Mononuclear cell (primary cell): Measurements from ENCODE around the gene MYL10. TPM values are rescaled to one million over a fixed set of nuclear protein-coding genes. Genes with fewer than 3 reads are reported as not detected.
"Not testable (repeated sequence)": the region's sequence is repeated elsewhere in the genome, so short reads cannot be mapped to it uniquely, and the experiment has no call there.

Experiments used
- H3K27me3 ChIP-seq: 2 replicates; pipeline ENCODE4 v1.6.0; 2011; ENCODE audit warnings: low read length, control low read depth; ENCODE audit not compliant: insufficient read depth
- H3K4me1 ChIP-seq: 2 replicates; pipeline ENCODE4 v1.5.1; 2011; ENCODE audit warnings: mild to moderate bottlenecking, low read length, control low read depth; ENCODE audit not compliant: insufficient read depth
- H3K4me3 ChIP-seq: 2 replicates; pipeline ENCODE4 v1.5.1; 2011; ENCODE audit warnings: mild to moderate bottlenecking, low read length, moderate library complexity
- H3K9me3 ChIP-seq: 2 replicates; pipeline ENCODE4 v1.5.1; 2011; ENCODE audit warnings: low read depth, mild to moderate bottlenecking, control low read depth, low read length
- total RNA-seq: library from RNA; depleted of rRNA; stranded (reverse); fragments of >200 nt; gene quantifications from one replicate; pipeline ENCODE4 v1.2.3, GENCODE V29; 2012

MYL10 gene
- total RNA-seq, 1 donor, result not detected

DNA sequence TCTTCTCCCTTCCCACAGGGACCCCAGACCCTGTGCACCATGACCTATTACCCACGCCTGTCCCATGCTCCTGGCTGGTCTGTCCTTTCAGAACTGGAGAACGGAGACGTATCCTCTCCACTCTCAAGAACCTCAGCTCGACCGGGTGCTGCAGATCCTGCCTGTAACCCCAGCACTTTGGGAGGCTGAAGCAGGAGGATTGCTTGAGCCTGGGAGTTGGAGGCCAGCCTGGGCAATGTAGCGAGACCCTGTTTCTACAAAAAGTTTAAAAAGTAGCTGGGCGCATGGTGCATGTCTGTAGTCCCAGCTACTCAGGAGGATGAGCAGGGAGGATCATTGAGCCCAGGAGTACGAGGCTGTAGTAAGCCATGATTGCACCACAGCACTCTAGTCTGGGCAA, 37.2 kb upstream of the MYL10 start:
- H3K27me3 ChIP-seq, result no peaks in the 10 kb centered on the region
- H3K4me1 ChIP-seq, result no peaks in the 10 kb centered on the region
- H3K4me3 ChIP-seq, result no peak overlapping the region
- no peaks in the 10 kb centered on the region for H3K9me3 ChIP-seq

GRCh38 chr7:101664893-101665471, 35.9 kb upstream of the MYL10 start:
- Histone ChIP-seq H3K4me1 (no peaks in the 10 kb centered on the region), H3K4me3 (no peak overlapping the region), H3K27me3 (no peaks in the 10 kb centered on the region), H3K9me3 (no peaks in the 10 kb centered on the region)

DNA sequence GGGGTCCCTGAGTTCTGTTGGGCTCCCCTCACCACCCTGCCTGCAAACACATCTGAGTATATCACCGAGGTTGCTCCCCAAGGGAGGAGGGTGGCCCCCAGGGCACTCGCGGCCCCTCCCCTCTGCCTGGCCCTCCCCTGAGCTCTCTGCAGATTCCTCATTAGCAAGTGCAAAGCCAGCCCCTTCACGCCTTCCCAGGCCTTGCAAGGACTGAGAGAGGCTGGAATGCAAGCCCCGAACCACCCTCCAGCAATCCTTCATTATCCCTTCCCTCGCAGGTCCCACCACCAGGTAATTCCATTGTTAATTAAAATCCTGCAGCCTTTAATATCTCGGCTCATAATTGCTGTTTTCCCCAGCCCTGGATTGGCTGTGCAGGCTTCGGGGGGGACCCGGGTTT, 35.3 kb upstream of the MYL10 start:
- no peaks in the 10 kb centered on the region for H3K9me3 ChIP-seq
- no peaks in the 10 kb centered on the region for H3K4me1 ChIP-seq
- no peaks in the 10 kb centered on the region for H3K27me3 ChIP-seq
- no peak overlapping the region for H3K4me3 ChIP-seq

- Histone ChIP-seq H3K9me3 (no peaks in the 10 kb centered on the region), H3K4me3 (no peak overlapping the region), H3K4me1 (no peaks in the 10 kb centered on the region), H3K27me3 (no peaks in the 10 kb centered on the region)
Observed at GRCh38 chr7:101663747-101664146, 34.7 kb upstream of the MYL10 start.

GRCh38 chr7:101662447-101662998, 33.4 kb upstream of the MYL10 start:
- Histone ChIP-seq H3K27me3 (no peaks in the 10 kb centered on the region), H3K4me3 (no peak overlapping the region), H3K9me3 (no peaks in the 10 kb centered on the region), H3K4me1 (no peaks in the 10 kb centered on the region)

DNA sequence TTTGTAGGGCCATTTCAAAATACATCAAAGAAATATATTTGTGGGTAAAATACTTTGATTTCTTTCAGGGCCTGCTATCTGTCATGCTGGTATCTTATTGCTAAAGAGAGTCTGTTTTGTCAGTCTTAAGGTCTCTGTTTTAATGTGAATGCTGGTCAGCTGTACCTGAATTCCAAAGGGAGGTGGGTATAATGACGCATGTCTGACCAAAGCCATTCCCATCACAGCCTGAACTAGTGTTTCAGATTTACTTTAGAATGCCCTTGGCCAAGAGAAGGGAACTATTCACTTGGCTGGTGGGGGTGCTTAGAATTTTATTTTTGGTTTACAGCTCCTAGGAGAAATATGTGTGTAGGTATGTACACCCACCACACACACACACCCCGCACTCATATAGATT, 30.6 kb upstream of the MYL10 start:
- H3K4me1 ChIP-seq, result no peaks in the 10 kb centered on the region
- no peaks in the 10 kb centered on the region for H3K27me3 ChIP-seq
- no peaks in the 10 kb centered on the region for H3K9me3 ChIP-seq
- no peak overlapping the region for H3K4me3 ChIP-seq

GRCh38 chr7:101657171-101657570, 28.1 kb upstream of the MYL10 start:
- Histone ChIP-seq H3K9me3 (no peaks in the 10 kb centered on the region), H3K4me1 (no peaks in the 10 kb centered on the region), H3K4me3 (no peak overlapping the region), H3K27me3 (no peaks in the 10 kb centered on the region)

GRCh38 chr7:101651112-101651511, 22.0 kb upstream of the MYL10 start:
- Histone ChIP-seq H3K4me3 (no peak overlapping the region), H3K9me3 (no peaks in the 10 kb centered on the region), H3K27me3 (no peaks in the 10 kb centered on the region), H3K4me1 (no peaks in the 10 kb centered on the region)

DNA sequence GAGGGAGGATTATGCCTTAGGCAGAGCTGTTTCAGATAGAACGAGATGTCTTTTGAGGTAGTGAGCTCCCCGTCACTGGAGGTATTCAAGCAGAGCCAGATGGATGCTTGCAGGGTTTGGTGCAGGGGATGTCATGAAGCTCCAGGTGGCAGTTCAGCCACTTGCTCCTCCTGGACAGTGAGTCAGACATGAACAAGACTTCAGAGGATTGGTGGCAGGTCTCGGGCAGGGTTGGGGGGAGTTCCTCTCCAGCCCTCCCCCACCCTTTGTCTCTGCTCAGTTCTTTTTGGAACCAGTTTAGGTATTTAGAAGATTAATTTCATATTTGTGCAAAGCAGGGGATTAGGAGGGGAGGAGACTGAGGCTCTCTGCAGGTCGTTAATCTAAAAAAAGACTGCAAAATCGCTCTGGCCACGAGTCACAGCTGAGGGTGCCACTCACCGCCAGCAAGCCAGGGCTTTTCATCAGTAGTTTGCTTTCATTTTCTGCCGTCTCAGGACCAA, 21.5 kb upstream of the MYL10 start:
- H3K27me3 ChIP-seq, result no peaks in the 10 kb centered on the region
- H3K9me3 ChIP-seq, result no peaks in the 10 kb centered on the region
- H3K4me3 ChIP-seq, result no peak overlapping the region
- H3K4me1 ChIP-seq, result no peaks in the 10 kb centered on the region

GRCh38 chr7:101647876-101648275, 18.8 kb upstream of the MYL10 start:
- not testable (repeated sequence) for H3K9me3 ChIP-seq, H3K4me1 ChIP-seq

GRCh38 chr7:101645951-101646350, 16.9 kb upstream of the MYL10 start:
- Histone ChIP-seq H3K27me3 (no peaks in the 10 kb centered on the region), H3K4me1 (no peaks in the 10 kb centered on the region), H3K4me3 (no peak overlapping the region), H3K9me3 (no peaks in the 10 kb centered on the region)

More at GRCh38 chr7:101647876-101648275, 18.8 kb upstream of the MYL10 start:
- H3K4me3 ChIP-seq, H3K27me3 ChIP-seq: not testable (repeated sequence)

- Histone ChIP-seq H3K9me3 (no peaks in the 10 kb centered on the region), H3K4me3 (no peak overlapping the region), H3K27me3 (no peaks in the 10 kb centered on the region), H3K4me1 (no peaks in the 10 kb centered on the region)
Observed at GRCh38 chr7:101644879-101645278, 15.8 kb upstream of the MYL10 start.

GRCh38 chr7:101639127-101639526, 10.0 kb upstream of the MYL10 start:
- H3K9me3 ChIP-seq, H3K27me3 ChIP-seq, H3K4me3 ChIP-seq, H3K4me1 ChIP-seq: not testable (repeated sequence)

DNA sequence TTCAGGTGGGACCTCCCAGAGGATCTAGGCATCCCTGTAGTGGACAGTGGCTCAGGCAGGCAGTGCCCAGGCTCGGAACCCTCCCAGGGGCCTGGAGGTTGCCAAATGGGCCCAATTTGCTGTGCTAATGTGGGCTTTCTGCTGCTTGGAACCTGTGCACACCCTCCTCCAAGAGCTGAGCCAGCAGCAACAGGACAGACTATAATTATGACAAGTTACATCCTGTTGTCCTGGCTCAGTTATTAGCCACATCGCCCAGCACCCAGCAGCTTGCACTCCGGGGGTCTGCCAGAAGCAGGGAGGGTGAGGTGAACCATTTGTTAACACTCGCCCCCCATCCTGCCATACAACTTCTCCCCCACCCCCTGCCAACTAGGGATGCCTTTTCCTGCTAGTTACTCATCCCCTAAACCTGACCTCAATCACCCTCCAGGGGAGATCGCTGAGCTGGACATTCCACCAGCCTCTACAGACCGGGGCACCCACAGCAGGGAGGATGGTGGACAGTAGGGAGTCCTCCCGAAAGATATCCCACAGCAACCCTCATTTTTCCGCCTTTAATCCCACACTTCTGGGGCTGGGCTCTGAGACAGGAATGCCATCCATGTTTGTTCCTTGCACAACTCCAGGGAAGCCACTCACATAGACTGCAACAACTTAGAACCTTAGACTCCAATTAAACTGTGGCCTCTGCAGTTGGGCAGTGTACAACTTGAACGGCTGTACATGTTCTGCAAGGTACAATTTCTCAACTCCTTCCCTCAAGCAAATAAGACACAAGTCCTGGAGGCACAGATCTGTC, 7.9 kb upstream of the MYL10 start:
- Histone ChIP-seq H3K4me1 (no peaks in the 10 kb centered on the region), H3K4me3 (no peak overlapping the region), H3K9me3 (no peaks in the 10 kb centered on the region), H3K27me3 (no peaks in the 10 kb centered on the region)

DNA sequence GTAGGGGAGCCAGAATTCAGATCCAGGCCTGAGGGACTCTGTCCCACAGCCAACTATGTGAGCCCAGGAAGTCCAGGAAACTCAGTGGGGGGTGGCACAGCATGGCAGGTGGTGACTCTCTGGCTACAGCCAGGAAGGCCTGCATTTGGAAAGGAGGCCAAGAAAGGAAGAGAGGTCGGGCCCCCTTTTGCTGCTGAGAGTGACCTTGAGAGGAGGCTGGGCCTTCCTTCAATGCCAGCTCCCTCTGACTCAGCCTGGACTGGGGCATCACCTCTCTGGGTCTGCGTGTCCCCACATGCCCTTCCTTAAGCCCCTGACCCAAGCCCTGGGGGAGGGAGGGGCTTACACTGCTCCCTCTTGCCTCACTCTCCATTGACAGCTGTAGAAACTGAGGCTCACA, 6.4 kb upstream of the MYL10 start:
- no peak overlapping the region for H3K4me3 ChIP-seq
- no peaks in the 10 kb centered on the region for H3K27me3 ChIP-seq
- H3K4me1 ChIP-seq, result no peaks in the 10 kb centered on the region
- H3K9me3 ChIP-seq, result no peaks in the 10 kb centered on the region
